GM18499 (cell line): ENCODE measurements around the gene CRYL1.
"Not testable (repeated sequence)": the region's sequence is repeated elsewhere in the genome, so short reads cannot be mapped to it uniquely, and the experiment has no call there.

ENCODE experiments used
- ATAC-seq: cut with Tn5 transposase; IDR thresholded peaks from one replicate; pipeline ENCODE4 v1.9.1; 2021; ENCODE audit warnings: moderate number of reproducible peaks; ENCODE audit not compliant: insufficient read depth, unreplicated experiment

The CRYL1 gene

DNA sequence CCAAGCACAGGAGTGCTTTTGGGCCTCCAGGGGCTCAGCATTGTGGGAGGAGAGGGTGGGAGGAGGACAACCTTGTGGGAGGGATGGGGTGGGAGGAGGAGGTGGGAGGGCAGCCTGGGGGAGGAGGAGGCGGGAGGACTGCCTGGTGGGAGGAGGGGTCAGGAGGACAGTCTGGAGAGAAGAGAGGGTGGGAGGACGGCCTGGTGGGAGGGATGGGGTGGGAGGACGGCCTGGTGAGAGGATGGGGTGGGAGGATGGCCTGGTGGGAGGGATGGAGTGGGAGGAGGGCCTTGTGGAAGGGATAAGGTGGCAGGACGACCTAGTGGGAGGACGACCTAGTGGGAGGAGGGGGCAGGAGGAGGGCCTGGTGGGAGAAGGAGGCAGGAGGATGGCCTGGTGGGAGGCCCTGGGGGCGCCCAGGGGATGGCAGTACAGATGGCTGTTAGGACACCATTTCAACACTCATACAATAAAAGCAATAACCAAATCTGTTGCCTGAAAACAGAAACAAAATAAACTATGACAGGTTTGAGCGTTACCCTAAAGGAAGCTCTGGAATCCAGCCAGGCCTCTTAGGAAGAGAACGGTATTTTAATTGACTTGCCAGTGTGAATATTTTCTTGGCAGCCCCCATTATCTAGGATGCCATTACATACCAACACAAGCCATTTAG lies 63.7 kb downstream of the CRYL1 start:
- ATAC-seq, result no peak

DNA sequence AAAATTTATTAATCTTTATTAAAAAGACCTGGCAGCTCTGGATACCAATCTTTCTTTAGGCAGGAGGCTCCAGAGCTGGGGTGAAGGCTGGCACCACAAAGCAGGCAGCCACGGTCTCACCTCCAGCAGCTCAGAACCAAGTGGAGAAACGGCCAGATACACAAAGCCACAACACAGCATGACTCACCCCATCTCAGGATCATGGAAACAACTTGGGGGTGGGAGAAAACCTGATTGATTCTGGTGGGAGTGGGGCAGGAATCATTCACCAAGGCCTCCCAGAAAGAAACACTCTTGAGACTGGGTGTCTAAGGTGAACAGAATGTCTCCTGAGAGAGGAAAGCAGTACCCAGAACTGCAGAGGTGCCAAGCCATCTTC lies 64.2 kb downstream of the CRYL1 start:
- ATAC-seq, result no peak

DNA sequence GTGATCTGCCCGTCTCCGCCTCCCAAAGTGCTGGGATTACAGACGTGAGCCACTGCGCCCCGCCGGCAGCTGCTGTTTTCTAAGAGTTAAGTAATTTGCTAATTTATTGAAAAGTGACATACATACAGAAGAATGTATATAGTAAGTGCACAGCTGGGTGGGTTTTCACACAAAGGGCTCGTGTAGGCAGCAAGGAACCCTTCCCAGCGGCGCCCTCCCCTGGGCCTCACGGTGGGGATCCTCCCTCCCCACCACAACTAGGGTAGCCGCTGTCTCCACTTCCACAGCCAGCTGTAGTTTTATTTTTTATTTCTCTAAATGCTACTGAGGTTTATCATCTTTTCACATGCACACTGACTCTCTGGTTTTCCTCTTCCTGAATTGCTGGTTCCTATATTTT lies 64.9 kb downstream of the CRYL1 start:
- no peak for ATAC-seq

DNA sequence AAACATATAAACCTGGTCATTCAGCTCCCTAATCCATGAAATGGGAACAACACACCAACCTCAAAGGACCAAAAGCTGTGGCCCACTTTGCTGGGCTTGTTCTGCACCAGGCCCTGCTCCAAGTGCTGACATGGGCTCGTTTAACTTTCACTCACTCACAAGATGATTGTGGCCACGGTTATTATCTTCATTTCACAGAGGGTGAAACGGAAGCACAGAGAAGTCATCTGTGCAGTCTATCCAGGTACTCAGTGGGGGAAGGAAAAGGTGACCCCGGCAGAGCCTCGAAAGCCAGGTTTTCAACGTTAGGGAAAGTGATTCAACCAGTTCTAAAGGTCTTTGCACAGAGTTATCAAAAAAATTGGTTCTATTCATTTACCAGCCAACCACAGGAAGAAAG lies 68.0 kb downstream of the CRYL1 start:
- ATAC-seq, result no peak

DNA sequence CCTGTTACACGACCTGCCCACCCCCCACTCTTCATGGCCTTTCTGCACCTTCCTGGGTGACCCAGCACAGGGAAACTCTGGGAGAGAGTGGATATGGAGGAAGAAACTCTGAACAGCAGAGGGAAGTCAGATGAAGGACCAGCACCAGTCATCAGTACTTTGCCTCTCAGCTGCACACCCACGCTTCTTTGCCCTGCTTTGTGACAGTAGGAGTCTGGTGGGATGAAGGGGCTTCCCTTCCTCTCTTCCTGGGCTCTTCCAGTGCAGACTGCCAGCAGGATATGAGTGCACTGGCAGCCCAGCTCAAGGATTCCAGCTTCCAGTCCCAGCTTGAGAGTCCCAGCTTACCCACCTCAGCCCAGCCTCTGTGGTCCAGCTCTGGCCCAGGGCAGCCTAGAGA lies 68.9 kb downstream of the CRYL1 start:
- ATAC-seq, result no peak

DNA sequence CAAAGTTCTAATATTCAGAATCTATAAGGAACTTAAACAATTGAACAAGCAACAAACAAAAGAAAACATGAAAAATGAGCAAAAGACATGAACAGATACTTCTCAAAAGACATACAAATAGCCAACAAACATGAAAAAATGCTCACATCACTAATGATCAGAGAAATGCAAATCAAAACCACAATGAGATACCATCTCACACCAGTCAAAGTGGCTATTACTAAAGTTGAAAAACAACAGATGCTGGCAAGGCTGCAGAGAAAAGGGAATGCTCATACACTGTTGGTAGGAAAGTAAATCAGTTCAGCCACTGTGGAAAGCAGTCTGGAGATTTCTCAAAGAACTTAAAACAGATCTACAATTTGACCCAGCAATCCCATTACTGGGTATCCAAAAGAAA lies 74.3 kb downstream of the CRYL1 start:
- no peak for ATAC-seq

DNA sequence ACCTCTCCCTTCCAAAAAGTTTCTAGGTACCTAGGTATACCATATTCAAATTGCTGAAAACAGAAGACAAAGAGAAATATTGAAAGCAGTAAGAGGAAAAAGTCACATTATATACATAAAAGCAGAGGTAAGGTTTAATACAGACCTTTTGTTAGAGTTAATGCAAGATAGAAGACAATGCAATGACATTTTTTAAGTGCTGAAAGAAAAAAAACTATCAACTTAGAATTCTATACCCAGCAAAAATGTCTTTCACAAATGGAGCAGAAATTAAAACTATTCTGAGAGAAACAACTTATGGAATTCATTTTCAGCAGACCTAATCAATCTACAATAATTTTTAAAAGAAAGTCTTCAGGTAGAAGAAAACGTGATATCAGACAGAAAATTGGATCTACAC lies 77.2 kb downstream of the CRYL1 start:
- no peak for ATAC-seq

DNA sequence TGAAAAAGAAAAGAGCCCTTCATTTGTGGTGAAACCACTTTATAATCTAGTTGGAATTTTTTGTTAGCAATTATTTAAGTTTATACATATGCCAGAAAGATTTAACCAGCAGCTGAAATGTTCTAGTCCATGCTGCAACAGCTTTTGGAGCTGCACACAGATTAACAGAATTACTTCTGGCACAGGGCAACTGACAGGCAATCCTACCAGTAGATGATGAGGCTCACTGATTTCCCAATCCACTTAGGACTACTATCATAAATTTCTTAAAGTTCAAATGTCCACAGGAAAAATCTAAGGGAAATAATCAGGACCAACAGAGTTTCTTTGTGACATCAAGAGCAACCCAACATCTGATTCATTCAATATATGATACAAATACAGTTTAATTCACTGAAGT lies 78.8 kb downstream of the CRYL1 start:
- no peak for ATAC-seq

DNA sequence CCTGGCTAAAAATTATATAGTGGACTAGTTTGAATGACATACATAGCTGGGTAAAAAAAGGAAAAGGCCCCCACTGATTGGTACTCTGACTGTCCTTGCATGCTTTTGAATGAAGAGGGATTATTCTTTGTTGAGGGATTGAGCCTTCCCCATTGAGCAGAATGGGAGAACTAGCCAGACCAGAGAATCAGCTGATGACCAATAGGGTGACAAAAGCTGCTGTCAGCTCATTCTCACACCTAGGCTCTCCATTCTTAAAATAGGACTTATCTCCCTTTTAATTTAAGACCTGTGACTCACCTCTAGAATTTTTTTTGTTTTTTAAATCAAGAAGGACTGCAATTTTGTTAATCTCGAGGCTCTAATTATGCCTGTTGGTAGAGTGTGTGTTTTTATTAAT lies 79.3 kb downstream of the CRYL1 start:
- ATAC-seq, result no peak

DNA sequence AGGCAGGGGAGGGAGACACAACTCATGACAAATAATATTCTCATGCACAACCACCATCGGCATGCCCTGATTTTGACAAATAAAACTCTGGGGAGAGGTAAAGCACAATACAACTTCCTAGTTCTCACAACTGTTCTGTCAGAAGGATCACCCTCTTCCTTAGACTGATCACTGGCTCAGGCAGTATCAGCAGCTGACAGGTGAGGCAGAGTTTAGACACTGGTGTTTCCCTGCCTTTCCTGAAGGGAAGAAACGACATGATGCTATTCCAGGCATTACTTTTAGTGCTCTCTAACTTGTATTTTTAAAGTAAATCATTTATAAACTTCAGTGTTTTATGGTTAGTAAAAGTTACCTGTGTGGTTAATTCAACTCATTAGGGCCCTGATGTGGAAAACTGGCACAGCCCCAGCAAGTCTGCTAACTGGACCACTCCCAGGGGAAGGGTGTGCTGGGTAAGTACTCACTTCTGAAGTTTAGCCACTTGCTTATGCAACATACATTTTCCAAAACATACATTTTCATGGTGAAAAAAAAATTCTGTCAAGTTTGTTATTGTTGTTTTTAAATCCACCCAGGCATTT lies 82.8 kb downstream of the CRYL1 start:
- no peak for ATAC-seq

DNA sequence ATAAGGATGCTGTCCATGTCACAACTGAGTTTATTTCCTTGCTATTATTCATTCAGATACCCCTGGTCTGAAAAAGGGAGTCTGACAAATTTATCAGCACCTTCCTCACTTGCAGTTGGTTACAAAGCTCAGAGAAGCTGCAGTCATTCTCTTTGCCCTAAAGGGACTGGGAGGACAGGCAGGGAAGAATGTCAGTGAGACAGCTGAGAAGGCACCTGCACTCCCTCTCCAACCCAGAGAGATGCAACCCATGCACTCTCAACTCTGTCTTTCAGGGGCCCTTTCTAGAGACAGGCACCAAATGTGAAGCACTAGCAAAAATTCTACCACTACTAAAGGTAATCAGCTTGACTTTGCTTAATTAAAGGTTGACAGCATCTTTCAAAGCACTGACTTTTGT lies 83.3 kb downstream of the CRYL1 start:
- ATAC-seq, result no peak

DNA sequence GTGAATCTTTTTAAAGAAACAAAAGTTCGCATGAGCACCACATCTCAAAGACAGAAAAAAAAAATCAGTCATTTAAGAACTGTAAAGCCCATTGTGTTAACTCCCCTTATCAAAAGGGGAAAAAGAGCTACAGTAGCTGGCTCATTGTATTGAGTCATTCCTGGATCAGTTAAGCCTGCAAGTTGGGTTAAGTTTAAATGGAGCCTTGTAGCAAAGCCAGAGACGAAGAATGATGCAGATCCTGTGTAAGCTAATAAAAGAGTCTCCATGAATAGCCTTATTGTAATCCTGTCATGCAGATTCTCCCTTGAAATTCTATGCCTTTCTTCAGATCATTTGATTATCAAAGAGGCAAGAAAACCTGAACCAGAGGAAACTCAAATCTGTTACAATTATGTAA lies 83.8 kb downstream of the CRYL1 start:
- ATAC-seq, result no peak

DNA sequence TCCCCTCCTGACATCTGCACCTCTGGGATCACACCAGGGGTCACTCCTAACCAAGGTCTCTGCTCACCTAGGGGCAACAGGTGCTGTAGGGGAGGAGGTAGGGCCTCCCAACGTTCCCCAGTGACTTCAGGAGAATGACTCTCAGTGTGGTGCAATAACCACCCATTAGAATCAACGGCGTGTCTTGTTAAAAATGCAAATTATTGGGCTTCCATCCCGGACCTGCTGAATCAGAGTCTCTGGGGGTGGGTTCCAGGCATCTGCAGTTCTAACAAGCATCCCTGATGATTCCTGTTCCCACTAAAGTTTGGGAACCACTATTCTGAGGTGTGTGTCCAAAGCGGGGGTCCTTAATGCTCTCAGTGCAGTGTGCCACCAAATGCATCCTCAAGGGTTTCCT lies 84.6 kb downstream of the CRYL1 start:
- ATAC-seq, result no peak

DNA sequence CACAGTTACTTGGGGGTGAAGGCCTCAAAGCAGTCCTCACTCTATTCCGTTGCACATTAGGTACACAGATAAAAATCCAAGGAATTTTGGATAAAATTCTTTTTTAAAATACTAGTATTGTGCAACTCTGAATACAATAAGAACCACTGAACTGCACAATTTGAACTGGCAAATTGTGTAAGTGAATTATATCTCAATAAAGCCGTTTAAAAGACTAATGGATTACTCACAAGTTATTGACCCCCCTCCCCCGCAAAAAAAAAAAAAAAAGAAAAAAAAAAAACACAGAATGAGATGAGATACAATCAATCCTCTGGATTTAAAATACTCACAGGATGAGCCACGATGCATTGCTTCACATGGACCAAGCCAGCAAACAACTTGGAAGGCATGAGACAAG lies 86.4 kb downstream of the CRYL1 start:
- no peak for ATAC-seq

DNA sequence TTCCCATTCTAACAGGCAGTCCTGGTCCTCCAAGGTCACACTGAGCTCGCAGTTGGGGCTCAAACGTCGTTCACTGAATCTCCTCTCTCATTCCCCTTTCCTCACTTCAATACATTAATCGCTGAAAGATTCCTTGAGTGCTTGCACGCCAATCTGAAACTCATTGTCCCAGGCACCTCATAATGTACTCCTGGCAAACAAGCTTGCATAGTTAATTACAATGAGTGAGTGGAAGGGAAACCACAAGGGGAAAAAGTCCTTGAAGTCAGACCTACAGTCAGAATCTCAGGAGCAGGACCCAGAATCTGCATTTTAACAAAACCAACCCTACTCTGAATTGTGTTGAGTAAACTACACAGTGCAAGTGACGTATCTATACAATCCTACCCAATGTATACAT lies 86.9 kb downstream of the CRYL1 start:
- no peak for ATAC-seq

DNA sequence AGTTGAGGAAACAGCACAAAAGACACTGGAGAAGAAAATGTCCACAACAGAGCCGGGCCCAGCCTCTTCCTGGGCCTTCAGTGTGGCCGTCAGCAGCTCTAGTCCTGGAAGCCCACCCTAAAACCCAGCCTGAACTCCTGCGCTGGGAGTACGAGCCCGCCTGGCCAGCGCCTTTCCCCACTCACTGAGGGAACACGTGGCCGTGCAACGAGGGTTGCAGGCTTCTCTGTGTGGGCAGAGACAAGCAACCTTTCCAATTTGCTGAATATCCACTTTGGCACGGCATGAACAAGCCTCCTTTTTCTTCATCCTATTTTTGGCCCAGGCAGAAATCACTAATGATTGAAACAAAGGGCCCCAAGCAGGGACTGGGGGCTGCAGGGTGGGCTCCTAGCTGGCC lies 89.2 kb downstream of the CRYL1 start:
- no peak for ATAC-seq

DNA sequence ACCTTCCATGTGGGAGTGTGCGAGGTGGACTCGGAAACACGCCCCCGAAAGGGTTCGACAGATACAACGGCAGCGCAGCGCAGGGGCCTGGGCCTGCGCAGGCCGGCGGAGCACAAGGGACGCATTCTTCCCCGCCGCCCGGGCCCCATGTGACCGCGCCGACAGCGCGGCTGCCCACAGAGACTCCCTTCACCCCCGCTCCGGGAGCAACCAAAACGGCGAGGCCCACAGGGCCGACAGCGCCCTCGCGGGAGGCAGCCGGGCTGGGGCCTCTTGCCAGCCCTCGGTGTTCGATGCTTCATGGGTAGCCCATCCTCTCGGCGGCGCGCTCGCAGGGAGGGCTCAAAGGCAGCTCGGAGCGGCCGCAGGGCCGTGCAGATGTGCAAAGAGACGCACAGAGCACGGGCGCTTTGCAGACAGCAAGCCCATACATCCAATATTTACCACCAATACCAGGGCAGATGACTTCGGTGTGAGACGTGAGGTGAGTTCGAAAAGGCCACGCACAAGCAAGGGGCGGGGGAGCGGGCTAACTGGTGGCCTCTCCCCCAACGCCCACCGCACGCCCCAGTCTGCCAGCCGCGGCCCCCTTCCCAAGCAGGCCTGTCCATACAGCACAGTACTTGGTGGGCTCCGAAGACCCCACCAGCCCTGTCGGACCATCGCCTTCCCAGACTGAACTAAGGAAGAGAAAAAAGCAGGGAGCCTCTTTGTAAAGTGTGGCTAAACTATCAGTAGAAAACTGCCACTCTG lies 89.9 kb downstream of the CRYL1 start:
- ATAC-seq, result no peak

DNA sequence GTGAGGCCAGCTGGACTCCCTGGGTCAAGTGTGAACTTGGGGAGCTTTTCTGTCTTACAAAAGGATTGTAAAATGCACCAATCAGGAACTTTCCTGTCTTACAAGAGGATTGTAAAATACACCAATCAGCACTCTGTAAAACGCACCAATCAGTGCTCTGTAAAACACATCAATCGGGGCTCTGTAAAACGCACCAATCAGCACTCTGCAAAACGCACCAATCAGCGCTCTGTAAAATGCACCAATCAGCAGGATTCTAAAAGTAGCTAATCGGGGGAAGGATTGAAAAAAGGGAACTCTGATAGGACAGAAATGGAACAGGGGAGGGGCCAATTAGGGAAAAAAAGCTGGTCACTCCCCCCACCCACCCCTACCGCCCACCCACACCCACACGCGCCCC lies 91.4 kb downstream of the CRYL1 start:
- not testable (repeated sequence) for ATAC-seq

DNA sequence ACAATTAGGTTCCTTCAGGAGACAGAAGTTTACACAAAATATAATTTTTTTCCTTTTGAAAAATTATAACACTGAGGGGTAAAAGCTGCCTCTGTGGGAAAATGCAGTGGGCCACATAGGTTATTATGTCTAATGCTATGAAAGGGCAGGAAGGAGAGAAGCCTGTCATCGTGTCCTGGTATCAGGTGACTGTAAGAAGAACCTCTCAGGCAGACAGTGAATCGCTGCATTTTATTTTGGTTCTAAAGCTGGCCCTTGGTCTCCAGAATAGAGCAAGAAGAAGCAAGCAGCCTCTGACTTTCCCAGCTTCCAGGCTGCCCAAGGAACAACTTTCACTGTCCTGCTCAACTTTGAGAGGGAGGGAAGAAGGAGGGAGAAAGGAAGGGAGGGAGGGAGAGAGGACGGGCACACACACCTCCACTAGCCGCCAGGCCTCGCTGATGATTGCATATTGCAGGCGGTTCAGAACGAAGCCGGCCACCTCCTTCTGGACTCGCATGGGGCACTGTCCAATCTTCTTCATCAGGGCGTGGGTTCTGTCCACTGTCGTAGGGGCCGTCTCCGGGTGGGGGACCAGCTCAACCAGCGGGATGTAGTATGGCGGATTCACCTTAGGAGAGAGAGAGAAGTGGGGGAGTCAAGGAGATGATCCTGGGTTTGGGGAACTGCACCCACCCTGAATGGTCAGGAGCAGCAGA lies 93.8 kb downstream of the CRYL1 start:
- ATAC-seq, result no peak

DNA sequence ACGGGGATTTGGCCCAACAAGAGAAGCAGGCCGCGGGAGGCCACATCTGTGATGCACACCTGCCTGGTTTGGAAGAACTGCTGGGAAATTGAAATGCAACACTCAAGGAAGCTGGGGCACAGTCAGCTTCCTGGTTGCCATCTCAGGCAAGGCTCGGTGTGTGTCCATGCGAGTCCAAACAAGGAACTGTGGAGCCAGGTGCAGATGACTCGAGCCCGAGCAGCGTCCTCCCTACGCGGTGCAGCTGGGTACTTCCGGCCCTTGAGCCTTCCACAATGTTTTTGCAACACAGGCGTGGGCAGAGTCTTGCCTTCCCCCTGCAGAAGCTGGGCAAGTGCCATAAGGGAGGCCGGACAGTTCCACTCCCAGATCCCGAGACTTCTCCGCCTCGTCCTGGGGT lies 94.6 kb downstream of the CRYL1 start:
- ATAC-seq, result no peak

DNA sequence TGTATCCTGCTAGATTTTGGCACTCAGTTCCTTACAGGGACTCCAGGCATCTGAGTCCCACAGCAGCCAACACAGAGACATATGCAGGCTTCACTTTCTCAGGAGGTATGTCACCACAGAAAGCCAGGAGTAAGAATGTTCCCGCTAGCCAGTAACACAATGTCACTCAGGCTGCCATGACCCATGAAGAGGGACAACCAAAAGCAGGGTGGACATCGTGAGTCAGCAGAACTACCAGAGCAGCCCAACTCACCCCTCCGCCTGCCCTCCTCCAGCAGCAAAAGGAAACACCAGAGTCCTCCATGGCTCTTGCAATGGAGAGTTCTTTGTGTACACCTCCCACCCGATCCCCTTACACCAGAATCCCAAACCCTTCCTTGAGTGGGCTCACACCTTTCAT lies 95.4 kb downstream of the CRYL1 start:
- ATAC-seq, result no peak
